GM18951 (cell line): ENCODE data around the gene DTYMK.

ENCODE experiments used
- POLR2A ChIP-seq: IDR thresholded peaks from 4 replicates; pipeline ENCODE4 v1.6.1; 2011; ENCODE audit warnings: mild to moderate bottlenecking; ENCODE audit not compliant: insufficient read length, insufficient read depth; ENCODE audit errors: extremely low read depth
- in situ Hi-C: fragments of 300-500 bp; cut with MboI; formaldehyde crosslinking; loops from one replicate; pipeline ENCODE4 v1.12.0; 2022; ENCODE audit warnings: low sequenced_read_pairs, mixed read lengths, inconsistent platforms; ENCODE audit not compliant: unreplicated experiment

Gene DTYMK

DNA sequence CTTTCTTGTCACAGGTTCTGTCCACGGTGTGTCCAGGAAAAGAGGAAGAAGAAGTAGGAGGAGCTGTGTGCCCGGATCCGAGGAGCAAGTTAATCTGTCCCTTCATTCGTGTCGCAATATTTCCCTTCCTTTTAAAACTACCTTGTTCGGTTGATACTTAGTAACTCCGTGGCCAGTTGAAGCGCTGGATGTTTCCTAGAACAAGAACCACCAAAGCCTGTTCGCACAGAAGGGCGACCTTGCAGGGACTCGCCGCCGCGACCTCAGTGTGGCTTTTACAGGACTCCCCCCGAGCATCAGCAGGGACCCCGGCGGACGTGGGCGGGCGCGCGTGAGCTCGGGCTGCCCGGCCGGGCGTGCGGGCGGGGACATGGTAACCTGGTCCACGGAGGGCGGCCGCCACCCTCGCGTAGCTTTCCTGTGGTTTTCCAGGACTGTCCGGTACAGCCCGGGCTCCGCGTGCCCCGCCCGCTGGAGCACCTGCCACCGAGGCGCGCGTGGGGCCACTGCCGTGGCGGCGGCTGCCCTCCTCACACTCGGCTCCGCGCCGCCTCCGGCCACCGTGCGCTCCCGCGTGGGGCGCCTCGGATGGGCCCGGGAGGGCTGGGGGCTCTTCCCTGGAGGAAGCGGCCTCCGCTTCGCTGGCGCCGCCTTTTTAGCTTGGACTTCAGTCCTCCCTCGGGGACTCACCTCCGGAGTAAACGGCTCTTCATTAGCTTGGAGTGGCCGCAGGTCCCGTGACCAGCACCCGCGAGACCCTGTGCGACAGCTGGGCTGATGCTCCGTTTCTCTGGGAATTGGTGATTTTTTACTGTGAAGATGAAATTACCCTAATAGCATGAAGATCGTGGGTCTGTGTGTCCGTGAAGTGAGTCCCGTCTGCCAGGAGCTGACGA, 38.6 kb upstream of the DTYMK start:
- TF ChIP-seq POLR2A, result no peak
- in situ Hi-C loops, result no loop called here

DNA sequence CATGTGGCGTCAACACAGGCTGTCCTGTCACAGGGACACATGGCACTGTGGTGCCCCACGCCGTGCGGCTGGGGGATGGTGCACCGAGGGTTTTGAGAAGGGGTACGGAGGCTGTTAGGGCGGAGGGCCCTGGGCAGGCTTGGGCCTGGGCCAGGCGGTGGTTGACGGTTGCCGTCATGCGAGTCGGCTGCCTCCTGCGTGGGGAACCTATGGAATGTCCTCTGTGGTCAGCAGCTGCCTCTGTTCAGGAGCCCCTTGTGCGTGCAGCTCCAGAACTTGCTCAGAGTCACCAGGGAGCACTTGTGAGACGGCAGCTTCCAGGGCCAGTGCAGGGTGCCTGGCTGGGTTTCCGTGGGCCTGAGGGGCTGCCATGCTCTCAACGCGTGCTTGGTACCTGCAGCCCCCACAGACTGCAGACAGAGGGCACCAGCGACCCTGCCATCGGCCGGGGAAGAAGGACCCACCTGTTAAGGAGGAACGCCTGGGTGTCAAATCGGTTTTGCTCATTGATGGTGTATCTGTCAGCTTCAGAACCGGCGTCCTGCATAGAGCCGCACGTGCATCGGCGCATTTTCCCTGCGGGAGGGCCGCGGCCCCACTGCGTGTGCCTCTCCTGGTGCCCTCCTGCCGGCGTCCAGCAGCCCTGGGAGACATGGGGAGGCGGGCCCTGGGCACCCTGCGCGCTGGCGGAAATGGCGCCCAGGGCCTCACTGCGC, 37.8 kb upstream of the DTYMK start:
- in situ Hi-C loops, result no loop called here

DNA sequence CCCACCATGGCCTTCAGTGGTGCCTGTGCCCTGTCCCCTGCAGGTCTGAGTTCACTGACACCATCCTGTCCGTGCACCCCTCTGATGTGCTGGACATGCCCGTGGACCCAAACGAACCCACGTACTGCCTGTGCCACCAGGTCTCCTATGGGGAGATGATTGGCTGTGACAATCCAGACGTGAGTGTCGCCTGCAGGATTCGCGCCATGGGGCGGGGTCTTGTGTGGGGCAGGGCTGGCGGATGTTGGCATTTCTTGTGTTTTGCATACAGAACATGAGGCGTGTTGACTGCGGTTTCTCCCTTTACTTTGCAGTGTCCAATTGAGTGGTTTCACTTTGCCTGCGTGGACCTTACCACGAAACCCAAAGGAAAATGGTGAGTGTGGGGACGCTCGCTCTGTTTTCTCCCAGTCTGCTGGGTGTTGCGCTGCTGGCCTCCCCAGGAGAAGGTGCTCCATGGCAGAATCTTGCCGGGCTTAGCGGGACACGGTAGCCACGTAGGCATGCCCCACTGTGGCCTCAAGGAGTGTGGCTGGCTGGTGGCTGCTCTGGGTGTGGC, 36.4 kb upstream of the DTYMK start:
- in situ Hi-C loops, result no loop called here

More for the DNA sequence above, 37.8 kb upstream of the DTYMK start:
- no peak for TF ChIP-seq POLR2A

DNA sequence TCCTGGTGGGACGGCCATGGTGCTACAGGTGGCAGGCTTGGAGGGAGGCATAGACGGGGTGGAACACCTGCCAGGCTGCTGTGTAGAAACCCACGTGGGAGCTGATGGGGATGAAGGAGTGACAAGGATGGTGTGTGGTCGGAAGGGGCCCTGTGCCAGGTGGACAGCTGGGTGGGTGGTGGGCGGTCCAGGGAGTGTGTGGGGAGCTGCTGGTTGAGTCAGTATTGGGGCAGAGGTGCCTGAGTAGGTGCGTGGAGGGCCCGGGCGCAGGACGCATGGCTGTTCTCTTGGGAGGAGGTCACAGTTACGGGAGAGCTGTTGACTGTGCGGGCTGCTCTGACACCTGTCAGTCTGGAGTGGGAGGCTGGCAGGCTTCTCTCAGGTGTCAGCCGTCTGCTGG, 35.2 kb upstream of the DTYMK start:
- in situ Hi-C loops, result no loop called here
- no peak for TF ChIP-seq POLR2A

More for the DNA sequence above, 36.4 kb upstream of the DTYMK start:
- TF ChIP-seq POLR2A, result no peak

DNA sequence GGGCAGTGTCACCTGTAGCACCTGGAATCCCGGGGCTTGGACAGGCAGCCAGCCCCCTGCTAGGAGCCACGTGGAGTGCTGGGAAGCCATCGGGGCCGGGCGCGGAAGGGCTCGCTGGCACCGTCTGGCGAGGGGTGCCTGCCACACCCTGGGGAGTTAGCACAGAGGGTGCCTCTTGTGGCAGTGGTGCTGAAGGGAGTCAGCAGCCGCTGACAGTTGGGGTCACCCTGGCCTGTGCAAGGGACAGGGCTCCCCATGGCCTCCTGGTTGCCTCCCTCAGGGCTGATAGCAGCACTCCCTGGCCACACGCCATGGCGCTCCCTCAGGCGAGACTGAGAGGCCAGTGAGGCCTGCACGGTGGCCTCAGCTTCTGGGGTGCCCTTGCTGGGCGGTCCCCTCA, 33.9 kb upstream of the DTYMK start:
- TF ChIP-seq POLR2A, result no peak
- in situ Hi-C loops, result no loop called here

DNA sequence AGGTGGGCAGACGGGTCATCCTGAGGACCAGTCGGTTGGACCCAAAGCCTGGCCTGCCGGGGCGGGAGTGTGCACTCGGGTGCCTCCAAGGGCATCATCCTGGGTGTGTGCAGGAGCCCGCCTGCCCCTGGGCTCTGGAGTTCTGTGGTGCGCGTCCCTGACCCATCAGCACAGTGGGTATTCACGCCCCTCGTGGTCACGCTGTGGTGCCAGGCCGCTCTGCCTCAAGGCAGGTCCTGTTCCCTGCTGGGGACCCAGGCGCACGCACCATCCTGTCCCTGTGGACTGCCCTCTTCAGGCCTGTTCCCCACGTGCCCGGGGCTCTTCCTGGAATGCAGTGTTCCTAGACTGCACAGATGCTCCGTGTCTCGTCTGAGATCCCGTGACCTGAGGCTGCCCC, 33.5 kb upstream of the DTYMK start:
- no peak for TF ChIP-seq POLR2A
- in situ Hi-C loops, result no loop called here

DNA sequence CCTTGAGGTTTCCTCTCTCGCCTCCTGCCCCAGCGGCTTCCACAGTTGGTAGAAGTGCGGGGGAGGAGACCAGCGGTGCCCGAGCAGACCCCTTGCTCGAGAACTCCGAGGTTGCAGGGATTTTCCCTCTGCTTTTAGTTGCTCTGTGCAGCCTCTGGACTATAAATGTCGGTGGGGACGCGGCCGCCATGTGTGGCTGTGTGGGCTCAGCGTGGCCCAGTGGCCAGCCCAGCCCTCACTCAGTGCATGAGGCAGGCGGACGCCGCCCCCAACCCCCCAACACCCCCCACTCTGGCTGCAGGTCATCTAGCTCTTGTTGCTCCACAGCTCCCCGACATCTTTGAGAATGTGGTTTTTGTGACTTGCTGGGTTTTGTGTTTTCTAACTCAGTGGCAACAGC, 32.5 kb upstream of the DTYMK start:
- TF ChIP-seq POLR2A, result no peak
- in situ Hi-C loops, result no loop called here

DNA sequence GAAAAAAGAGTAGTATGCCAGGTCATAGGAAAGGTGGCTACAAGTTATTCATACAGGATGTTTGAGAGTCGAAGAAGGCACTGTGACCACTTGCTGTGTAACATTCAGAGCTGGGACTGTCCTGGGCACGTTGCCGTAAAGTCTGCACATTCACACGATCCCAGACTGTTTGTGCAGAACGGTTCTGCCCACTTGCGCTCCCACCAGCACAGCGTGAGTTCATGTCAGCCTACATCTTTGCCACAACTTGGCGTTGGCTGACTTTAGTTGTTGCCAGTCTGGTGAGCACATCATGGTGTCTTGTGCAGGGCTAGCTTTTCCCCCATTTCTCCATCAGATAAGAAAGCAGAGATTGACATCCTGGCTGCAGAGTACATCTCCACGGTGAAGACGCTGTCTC, 22.3 kb upstream of the DTYMK start:
- no peak for TF ChIP-seq POLR2A
- in situ Hi-C loops, result no loop called here

DNA sequence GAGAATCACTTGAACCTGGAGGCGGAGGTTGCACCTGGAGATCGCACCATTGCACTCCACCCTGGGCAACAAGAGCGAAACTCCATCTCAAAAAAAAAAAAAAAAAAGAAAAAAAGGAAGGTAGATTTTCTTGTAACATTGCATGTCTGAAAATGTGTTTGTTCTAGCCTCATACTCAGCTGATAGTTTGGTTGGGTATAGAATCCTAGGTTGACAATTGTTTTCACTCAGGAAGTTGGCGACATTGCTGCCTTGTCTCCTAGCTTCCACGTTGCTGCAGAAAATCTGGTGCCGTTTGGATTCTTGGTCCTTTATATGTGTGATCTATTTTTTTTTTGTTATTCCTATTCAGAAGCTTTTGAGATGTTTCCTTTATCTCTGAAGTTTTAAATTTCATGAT, 19.9 kb upstream of the DTYMK start:
- in situ Hi-C loops, result no loop called here
- no peak for TF ChIP-seq POLR2A

DNA sequence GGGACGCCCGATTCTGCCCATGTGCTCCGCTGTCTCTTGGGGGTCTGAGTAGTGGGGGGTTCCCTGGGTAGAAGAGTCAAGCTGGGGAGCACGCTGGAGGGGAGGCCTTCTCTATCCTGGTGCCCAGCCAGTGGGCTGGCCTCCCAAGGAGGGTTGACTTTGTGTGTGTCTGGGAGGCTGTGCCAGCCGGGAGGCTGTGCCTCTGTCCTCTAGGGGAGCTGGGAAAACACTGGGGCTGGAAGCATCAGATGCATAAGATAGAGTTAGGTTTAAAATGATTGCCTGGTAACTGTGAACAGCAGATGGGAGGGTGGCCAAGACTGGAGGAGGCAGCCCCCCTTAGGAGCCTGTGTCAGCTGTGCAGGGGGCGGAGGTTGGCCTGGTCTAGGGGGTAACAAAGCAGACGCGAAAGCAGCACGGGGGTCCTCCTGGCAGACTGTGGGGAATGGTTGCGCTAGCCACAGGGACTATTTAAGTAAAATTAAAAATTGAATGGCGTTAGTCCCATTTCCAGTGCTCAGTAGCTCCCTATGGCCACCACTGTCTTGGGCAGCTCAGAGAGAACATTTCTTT, 16.5 kb upstream of the DTYMK start:
- no peak for TF ChIP-seq POLR2A
- in situ Hi-C loops, result no loop called here

DNA sequence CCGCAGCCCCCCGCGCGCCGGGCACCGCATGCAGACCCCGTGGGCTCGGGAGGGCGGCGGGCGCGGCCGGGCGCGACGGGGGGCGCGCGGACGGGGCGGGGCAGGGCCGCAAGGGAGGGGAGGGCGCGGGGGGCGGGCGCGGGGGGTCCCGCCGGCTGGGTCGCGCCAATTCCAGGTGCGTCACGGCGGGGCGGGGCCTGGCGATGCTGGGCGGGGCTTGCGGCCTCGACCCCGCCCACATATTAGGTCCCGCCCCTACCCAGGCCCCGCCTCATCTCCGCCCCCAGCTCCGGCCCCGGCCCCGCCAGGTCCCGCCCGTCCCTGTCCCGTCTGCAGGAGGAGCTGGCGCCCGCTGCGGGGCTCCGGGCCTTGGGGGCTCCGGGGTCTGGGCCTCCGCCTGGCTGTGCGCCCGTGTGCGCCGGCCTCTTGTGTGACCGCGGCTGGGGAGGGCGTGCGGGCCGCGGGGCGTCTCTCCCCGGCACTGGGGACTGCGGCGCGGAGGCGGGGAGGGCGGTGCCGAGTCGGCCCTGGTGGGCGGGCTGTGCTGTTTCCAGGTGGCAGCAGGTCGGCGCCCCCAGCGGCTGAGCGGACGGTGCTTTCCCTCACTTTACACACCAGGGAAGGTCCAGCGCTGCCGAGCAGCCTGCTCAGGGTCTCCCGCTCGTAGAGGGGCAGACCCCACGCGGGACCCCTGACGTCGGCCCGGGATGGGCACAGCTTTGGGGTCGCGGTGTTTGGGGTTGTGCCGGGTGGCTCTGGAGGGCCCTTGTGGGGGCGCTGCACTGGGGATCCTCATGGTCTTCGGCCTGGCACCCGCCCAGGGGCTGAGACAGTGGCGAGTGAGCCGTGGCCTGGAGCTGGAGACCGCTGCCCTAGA, 15.8 kb upstream of the DTYMK start:
- peak; percentile 59 for TF ChIP-seq POLR2A
- in situ Hi-C loops, result no loop called here

DNA sequence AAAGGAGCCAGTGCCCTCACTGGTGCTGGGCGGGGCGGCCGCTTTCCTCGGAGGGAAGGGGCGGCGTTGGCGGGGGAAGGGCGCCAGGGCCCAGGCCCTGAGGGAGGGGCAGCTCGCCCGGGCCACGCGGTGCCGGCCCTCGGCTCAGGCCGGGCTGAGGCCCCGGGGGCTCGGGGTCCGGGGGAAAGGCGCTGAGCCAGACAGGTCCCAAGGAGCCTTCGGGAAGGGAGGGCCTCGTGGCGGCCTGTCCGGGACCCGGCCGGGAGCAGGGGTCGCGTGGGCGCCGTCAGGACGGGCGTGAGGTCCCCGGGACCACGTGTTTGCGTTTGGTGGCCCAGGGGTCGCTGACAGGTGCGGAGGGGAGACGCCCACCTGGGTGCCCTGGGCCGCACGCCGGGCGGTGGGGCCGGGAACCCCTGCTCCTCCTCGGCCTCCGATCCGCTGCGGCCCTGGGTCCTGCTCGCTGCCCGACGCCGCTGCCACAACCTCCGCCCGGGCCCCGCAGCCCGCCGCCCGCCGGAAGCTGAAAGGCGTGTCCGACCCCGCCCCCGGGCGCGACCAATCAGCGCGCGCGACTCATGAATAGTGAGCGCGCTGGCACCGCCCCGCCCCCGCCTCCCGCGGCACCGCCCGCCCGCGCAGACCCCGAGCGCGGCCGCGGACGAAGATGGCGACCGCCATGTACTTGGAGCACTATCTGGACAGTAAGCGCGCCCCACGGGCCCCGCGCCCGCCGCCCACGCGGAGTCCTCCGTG, 15.0 kb upstream of the DTYMK start, which contains the start of gene ING5:
Gene ING5, plus strand, starts transcription at position 641 of the 756 bp plus-strand sequence. Its CDS starts 27 bp downstream, at position 668.
- TF ChIP-seq POLR2A, result peak; percentile 77
- in situ Hi-C loops, result no loop called here
